GM23338 (cell line): ENCODE results near the gene MYLK2. TPM values are rescaled to one million over a fixed set of nuclear protein-coding genes. Genes with fewer than 3 reads are reported as not detected.

Experiments
- ATAC-seq: fragments of 200-7000 bp; cut with Tn5 transposase; 3 replicates; pipeline ENCODE4 v1.9.1; 2020
- DNase-seq: peaks from one replicate; pipeline ENCODE4 v3.0.0-alpha.2; 2015; ENCODE audit warnings: low spot score
- H2AFZ ChIP-seq: fragments of 200-600 bp; sonication (generic); 2 replicates; pipeline ENCODE4 v1.8.0; 2016; ENCODE audit warnings: antibody characterized with exemption, mild to moderate bottlenecking, moderate library complexity
- H3F3A ChIP-seq: fragments of 200-600 bp; sonication (generic); replicated peaks from 2 replicates; pipeline ENCODE4 v1.8.0; 2017; ENCODE audit warnings: antibody characterized with exemption, mixed run types, low read depth
- H3K27ac ChIP-seq: fragments of 200-600 bp; sonication (generic); 2 replicates; pipeline ENCODE4 v1.6.1; 2016; ENCODE audit warnings: low read depth
- H3K27me3 ChIP-seq: fragments of 200-600 bp; sonication (generic); 2 replicates; pipeline ENCODE4 v1.8.0; 2016; ENCODE audit warnings: mild to moderate bottlenecking, mixed run types, moderate library complexity; ENCODE audit not compliant: insufficient read depth
- H3K36me3 ChIP-seq: fragments of 200-600 bp; sonication (generic); 2 replicates; pipeline ENCODE4 v1.8.0; 2016; ENCODE audit warnings: mild to moderate bottlenecking; ENCODE audit not compliant: insufficient read depth
- H3K4me1 ChIP-seq: fragments of 200-600 bp; sonication (generic); 2 replicates; pipeline ENCODE4 v1.8.0; 2016; ENCODE audit warnings: mild to moderate bottlenecking, moderate library complexity; ENCODE audit not compliant: insufficient read depth
- H3K4me2 ChIP-seq: fragments of 200-600 bp; sonication (generic); 2 replicates; pipeline ENCODE4 v1.7.1; 2017; ENCODE audit warnings: mixed run types
- H3K4me3 ChIP-seq: fragments of 200-600 bp; sonication (generic); 2 replicates; pipeline ENCODE4 v1.6.1; 2016; ENCODE audit warnings: mixed run types
- H3K79me2 ChIP-seq: fragments of 200-600 bp; sonication (generic); replicated peaks from 2 replicates; pipeline ENCODE4 v1.8.0; 2017; ENCODE audit warnings: mild to moderate bottlenecking; ENCODE audit not compliant: insufficient read depth
- H3K9me2 ChIP-seq: fragments of 200-600 bp; sonication (generic); 2 replicates; pipeline ENCODE4 v1.8.0; 2017; ENCODE audit not compliant: insufficient read depth
- H4K20me1 ChIP-seq: fragments of 200-600 bp; sonication (generic); replicated peaks from 2 replicates; pipeline ENCODE4 v1.8.0; 2017; ENCODE audit warnings: mild to moderate bottlenecking; ENCODE audit not compliant: insufficient read depth
- H3K27ac Mint-ChIP-seq: 2 replicates; pipeline ENCODE4 v1.8.0; 2020; ENCODE audit warnings: inconsistent platforms, mild to moderate bottlenecking, moderate library complexity, mixed read lengths
- H3K27me3 Mint-ChIP-seq: 3 replicates; pipeline ENCODE4 v1.8.0; 2022; ENCODE audit warnings: low read depth, mild to moderate bottlenecking, moderate library complexity, mixed read lengths, inconsistent platforms; ENCODE audit not compliant: insufficient read depth, poor library complexity
- H3K36me3 Mint-ChIP-seq: 3 replicates; pipeline ENCODE4 v1.8.0; 2021; ENCODE audit warnings: low read depth, mild to moderate bottlenecking, inconsistent platforms, moderate library complexity, mixed read lengths
- H3K4me1 Mint-ChIP-seq: 3 replicates; pipeline ENCODE4 v1.8.0; 2020; ENCODE audit warnings: mild to moderate bottlenecking, inconsistent platforms, mixed read lengths
- H3K4me3 Mint-ChIP-seq: 3 replicates; pipeline ENCODE4 v1.8.0; 2021; ENCODE audit warnings: moderate library complexity, mild to moderate bottlenecking, inconsistent platforms, mixed read lengths
- H3K9me3 Mint-ChIP-seq: 3 replicates; pipeline ENCODE4 v1.8.0; 2020; ENCODE audit warnings: moderate library complexity, mild to moderate bottlenecking, inconsistent platforms, mixed read lengths
- CREB1 ChIP-seq: fragments of 250-450 bp; sonication (Bioruptor Pico); IDR thresholded peaks from 2 replicates; pipeline ENCODE4 v1.5.0; 2020; ENCODE audit warnings: low read depth, mild to moderate bottlenecking, moderate library complexity
- EZH2 ChIP-seq: fragments of 200-600 bp; sonication (generic); IDR thresholded peaks from one replicate; pipeline ENCODE4 v1.8.0; 2017; ENCODE audit warnings: antibody characterized with exemption, mild to moderate bottlenecking, low read depth; ENCODE audit not compliant: unreplicated experiment
- EZH2phosphoT487 ChIP-seq: fragments of 200-600 bp; sonication (generic); IDR thresholded peaks from one replicate; pipeline ENCODE4 v1.8.1; 2018; ENCODE audit warnings: antibody characterized with exemption; ENCODE audit not compliant: unreplicated experiment
- JUNB ChIP-seq: IDR thresholded peaks from one replicate; pipeline ENCODE4 v1.6.1; 2016; ENCODE audit warnings: antibody characterized with exemption; ENCODE audit not compliant: unreplicated experiment
- NANOG ChIP-seq: IDR thresholded peaks from 2 replicates; pipeline ENCODE4 v1.6.1; 2016; ENCODE audit warnings: antibody characterized with exemption, borderline replicate concordance
- POLR2AphosphoS5 ChIP-seq: IDR thresholded peaks from 2 replicates; pipeline ENCODE4 v1.6.1; 2016; ENCODE audit warnings: antibody characterized with exemption, low read depth
- STAT1 ChIP-seq: IDR thresholded peaks from one replicate; pipeline ENCODE4 v1.6.1; 2016; ENCODE audit warnings: antibody characterized with exemption; ENCODE audit not compliant: unreplicated experiment
- ZNF114 ChIP-seq: fragments of 250-450 bp; sonication (Bioruptor Pico); IDR thresholded peaks from 2 replicates; pipeline ENCODE4 v1.5.0; 2020; ENCODE audit warnings: mild to moderate bottlenecking, moderate library complexity
- ZNF331 ChIP-seq: fragments of 250-450 bp; sonication (Bioruptor Pico); IDR thresholded peaks from 2 replicates; pipeline ENCODE4 v1.5.0; 2020; ENCODE audit warnings: low read depth, mild to moderate bottlenecking, moderate library complexity
- ZNF462 ChIP-seq: fragments of 250-450 bp; sonication (Bioruptor Pico); IDR thresholded peaks from 2 replicates; pipeline ENCODE4 v1.5.0; 2020; ENCODE audit warnings: mild to moderate bottlenecking, moderate library complexity
- polyA plus RNA-seq: library from polyadenylated mRNA; unstranded; fragments of >200 nt; fragmentation: Nextera tagmentation; extraction: Ambion mirVana; gene quantifications from 2 replicates; pipeline ENCODE4 v1.2.1, GENCODE V29; 2016
- total RNA-seq: library from RNA; depleted of rRNA; stranded (reverse); fragments of >200 nt; shearing (Covaris generic); gene quantifications from 2 replicates; pipeline ENCODE4 v1.2.3, GENCODE V29; 2014
- TF ChIP-seq, protein P1 (sequence below): IDR thresholded peaks from 2 replicates; pipeline ENCODE4 v1.6.1; 2016; ENCODE audit warnings: antibody characterized with exemption
- TF ChIP-seq, protein P2 (sequence below): IDR thresholded peaks from one replicate; pipeline ENCODE4 v1.6.1; 2018; ENCODE audit warnings: antibody characterized with exemption; ENCODE audit not compliant: unreplicated experiment
- TF ChIP-seq, protein P3 (sequence below), 2 experiments: fragments of 200-600 bp in 1 of 2; sonication (generic) in 1 of 2; conservative IDR thresholded peaks; 2 replicates each; pipeline versions ENCODE4 v1.5.1 to v1.6.1; 2016 to 2017; ENCODE audit warnings: antibody characterized with exemption in 2 of 2, low read depth in 2 of 2, mild to moderate bottlenecking in 2 of 2, moderate library complexity in 1 of 2

The MYLK2 gene
- total and polyA plus RNA-seq, 2 experiments from 2014 or later = 0.21 to 0.28 TPM

GRCh38 chr20:31824554-31825313 is 5.6 kb downstream of the MYLK2 start:
- Mint-ChIP-seq H3K4me1 (peaks cover 3% of the 10 kb centered on the region; the same call in 2 of the 3 replicates), H3K36me3 (no peaks in the 10 kb centered on the region), H3K27me3 (peaks cover 7% of the 10 kb centered on the region), H3K4me3 (no peak overlapping the region), H3K27ac (no peak overlapping the region), H3K9me3 (no peaks in the 10 kb centered on the region; the same call in 1 of the 3 replicates)
- ATAC-seq (no peak), DNase-seq (no peak)
- no peaks in the 10 kb centered on the region for H3K36me3 ChIP-seq
- no peak overlapping the region for H3K4me2 ChIP-seq
- 0 out of 2 replicates have a peak, but pooled peaks cover 9% of the 10 kb centered on the region for H3F3A ChIP-seq
- peaks cover 4% of the 10 kb centered on the region for H3K4me1 ChIP-seq
- no peaks in the 10 kb centered on the region for H3K79me2 ChIP-seq
- H3K9me2 ChIP-seq = no peaks in the 10 kb centered on the region
- no peak overlapping the region for H2AFZ ChIP-seq
- no peaks in the 10 kb centered on the region; the same call in 1 of the 2 replicates for H4K20me1 ChIP-seq
- H3K27ac ChIP-seq = no peak overlapping the region
- H3K27me3 ChIP-seq = no peaks in the 10 kb centered on the region
- no peak overlapping the region for H3K4me3 ChIP-seq
- TF ChIP-seq CREB1 (CRISPR knock-in tag) (no peak), POLR2AphosphoS5 (no peak), JUNB (no peak), EZH2 (no peak), EZH2phosphoT487 (no peak), ZNF331 (CRISPR knock-in tag) (no peak), ZNF114 (CRISPR knock-in tag) (no peak), STAT1 (no peak), ZNF462 (CRISPR knock-in tag) (no peak), NANOG (no peak)
- TF ChIP-seq, protein P1, sequence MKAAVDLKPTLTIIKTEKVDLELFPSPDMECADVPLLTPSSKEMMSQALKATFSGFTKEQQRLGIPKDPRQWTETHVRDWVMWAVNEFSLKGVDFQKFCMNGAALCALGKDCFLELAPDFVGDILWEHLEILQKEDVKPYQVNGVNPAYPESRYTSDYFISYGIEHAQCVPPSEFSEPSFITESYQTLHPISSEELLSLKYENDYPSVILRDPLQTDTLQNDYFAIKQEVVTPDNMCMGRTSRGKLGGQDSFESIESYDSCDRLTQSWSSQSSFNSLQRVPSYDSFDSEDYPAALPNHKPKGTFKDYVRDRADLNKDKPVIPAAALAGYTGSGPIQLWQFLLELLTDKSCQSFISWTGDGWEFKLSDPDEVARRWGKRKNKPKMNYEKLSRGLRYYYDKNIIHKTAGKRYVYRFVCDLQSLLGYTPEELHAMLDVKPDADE = no peak
- TF ChIP-seq, protein P2, sequence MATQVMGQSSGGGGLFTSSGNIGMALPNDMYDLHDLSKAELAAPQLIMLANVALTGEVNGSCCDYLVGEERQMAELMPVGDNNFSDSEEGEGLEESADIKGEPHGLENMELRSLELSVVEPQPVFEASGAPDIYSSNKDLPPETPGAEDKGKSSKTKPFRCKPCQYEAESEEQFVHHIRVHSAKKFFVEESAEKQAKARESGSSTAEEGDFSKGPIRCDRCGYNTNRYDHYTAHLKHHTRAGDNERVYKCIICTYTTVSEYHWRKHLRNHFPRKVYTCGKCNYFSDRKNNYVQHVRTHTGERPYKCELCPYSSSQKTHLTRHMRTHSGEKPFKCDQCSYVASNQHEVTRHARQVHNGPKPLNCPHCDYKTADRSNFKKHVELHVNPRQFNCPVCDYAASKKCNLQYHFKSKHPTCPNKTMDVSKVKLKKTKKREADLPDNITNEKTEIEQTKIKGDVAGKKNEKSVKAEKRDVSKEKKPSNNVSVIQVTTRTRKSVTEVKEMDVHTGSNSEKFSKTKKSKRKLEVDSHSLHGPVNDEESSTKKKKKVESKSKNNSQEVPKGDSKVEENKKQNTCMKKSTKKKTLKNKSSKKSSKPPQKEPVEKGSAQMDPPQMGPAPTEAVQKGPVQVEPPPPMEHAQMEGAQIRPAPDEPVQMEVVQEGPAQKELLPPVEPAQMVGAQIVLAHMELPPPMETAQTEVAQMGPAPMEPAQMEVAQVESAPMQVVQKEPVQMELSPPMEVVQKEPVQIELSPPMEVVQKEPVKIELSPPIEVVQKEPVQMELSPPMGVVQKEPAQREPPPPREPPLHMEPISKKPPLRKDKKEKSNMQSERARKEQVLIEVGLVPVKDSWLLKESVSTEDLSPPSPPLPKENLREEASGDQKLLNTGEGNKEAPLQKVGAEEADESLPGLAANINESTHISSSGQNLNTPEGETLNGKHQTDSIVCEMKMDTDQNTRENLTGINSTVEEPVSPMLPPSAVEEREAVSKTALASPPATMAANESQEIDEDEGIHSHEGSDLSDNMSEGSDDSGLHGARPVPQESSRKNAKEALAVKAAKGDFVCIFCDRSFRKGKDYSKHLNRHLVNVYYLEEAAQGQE = no peak
- TF ChIP-seq, protein P3, sequence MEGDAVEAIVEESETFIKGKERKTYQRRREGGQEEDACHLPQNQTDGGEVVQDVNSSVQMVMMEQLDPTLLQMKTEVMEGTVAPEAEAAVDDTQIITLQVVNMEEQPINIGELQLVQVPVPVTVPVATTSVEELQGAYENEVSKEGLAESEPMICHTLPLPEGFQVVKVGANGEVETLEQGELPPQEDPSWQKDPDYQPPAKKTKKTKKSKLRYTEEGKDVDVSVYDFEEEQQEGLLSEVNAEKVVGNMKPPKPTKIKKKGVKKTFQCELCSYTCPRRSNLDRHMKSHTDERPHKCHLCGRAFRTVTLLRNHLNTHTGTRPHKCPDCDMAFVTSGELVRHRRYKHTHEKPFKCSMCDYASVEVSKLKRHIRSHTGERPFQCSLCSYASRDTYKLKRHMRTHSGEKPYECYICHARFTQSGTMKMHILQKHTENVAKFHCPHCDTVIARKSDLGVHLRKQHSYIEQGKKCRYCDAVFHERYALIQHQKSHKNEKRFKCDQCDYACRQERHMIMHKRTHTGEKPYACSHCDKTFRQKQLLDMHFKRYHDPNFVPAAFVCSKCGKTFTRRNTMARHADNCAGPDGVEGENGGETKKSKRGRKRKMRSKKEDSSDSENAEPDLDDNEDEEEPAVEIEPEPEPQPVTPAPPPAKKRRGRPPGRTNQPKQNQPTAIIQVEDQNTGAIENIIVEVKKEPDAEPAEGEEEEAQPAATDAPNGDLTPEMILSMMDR (conservative IDR thresholded peaks at IDR 0.05; ENCODE audit: low read depth in 2 of 2) = no peak
